ENCODE measurements around the gene PPM1K.

The PPM1K gene

DNA sequence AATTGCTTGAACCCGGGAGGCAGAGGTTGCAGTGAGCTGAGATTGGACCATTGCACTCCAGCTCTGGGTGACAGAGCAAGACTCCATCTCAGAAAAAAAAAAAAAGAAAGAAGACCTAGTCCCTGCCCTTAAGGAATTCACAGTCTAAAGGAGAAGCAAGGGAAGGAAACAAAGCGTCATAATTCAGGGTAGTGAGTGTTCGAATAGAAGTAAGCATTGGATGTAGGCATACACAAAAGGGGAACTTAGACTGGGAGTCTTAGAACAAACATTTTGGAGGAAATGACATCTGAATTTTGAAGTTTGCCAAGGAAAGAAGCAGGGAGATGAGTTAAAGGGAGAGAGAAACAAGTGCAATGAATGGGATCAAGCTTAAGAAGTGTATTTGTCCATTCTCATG, 32.4 kb downstream of the PPM1K start:
- FAIRE-seq (no peak), DNase-seq (ENCODE audit: insufficient read length, low spot score) (no peak)
- TF ChIP-seq POLR2AphosphoS5 (IDR thresholded peaks at IDR 0.05; ENCODE audit: low read depth, low read length), result no peak
- TF ChIP-seq POLR2A (IDR thresholded peaks at IDR 0.05; ENCODE audit: low read depth, low read length), result no peak
- no peak for TF ChIP-seq TAF1 (IDR thresholded peaks at IDR 0.05; ENCODE audit: low read depth, low read length)
- no peak for TF ChIP-seq PAX5 (IDR thresholded peaks at IDR 0.05; ENCODE audit: insufficient read depth, low read length, severe bottlenecking)
- TF ChIP-seq POU2F2 (IDR thresholded peaks at IDR 0.05; ENCODE audit: low read depth, low read length), result no peak
- TF ChIP-seq SPI1 (IDR thresholded peaks at IDR 0.05; ENCODE audit: low read depth, low read length), result no peak

DNA sequence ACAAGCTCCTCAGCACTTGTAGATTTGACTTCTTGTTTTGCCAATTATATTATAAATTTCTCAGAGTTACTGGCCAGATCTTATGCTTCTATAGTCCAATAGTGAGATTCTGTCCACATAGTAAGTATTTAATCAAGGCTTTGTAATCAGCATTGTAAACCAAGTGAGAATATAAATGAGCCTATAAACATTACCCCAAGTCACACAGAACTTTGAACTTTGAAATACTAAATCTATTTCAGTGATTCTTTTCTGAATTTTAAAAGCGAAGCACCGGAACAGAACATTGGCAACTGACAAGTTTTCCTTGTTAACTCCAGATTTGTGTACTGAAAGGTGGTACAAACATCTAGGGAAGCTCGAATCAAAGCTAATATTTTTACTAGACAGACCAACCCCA, 37.2 kb downstream of the PPM1K start:
- TF ChIP-seq SPI1 (IDR thresholded peaks at IDR 0.05; ENCODE audit: low read depth, low read length) (no peak), PAX5 (IDR thresholded peaks at IDR 0.05; ENCODE audit: insufficient read depth, low read length, severe bottlenecking) (no peak), TAF1 (IDR thresholded peaks at IDR 0.05; ENCODE audit: low read depth, low read length) (no peak), POLR2A (IDR thresholded peaks at IDR 0.05; ENCODE audit: low read depth, low read length) (no peak), POLR2AphosphoS5 (IDR thresholded peaks at IDR 0.05; ENCODE audit: low read depth, low read length) (no peak), POU2F2 (IDR thresholded peaks at IDR 0.05; ENCODE audit: low read depth, low read length) (no peak)
- DNase-seq (ENCODE audit: insufficient read length, low spot score), result no peak
- FAIRE-seq, result no peak

DNA sequence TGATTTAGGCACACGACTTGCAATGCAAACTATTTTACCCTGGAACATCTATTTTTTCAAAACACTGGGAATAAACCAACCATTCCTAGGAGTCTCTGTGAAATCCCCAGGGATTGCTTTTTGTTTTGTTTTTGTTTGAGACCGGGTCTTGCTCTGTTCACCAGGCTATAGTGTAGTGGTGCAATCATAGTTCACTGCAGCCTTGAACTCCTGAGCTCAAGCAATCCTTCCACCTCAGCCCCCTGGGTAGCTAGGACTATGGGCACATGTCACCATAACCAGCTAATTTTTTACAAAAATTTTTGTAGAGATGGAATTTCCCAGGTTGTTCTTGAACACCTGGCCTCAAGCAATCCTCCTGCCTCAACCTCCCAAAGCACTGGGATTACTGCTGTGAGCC, 37.8 kb downstream of the PPM1K start:
- DNase-seq (ENCODE audit: insufficient read length, low spot score), result no peak
- no peak for TF ChIP-seq POLR2A (IDR thresholded peaks at IDR 0.05; ENCODE audit: low read depth, low read length)
- TF ChIP-seq POLR2AphosphoS5 (IDR thresholded peaks at IDR 0.05; ENCODE audit: low read depth, low read length), result no peak
- no peak for FAIRE-seq

DNA sequence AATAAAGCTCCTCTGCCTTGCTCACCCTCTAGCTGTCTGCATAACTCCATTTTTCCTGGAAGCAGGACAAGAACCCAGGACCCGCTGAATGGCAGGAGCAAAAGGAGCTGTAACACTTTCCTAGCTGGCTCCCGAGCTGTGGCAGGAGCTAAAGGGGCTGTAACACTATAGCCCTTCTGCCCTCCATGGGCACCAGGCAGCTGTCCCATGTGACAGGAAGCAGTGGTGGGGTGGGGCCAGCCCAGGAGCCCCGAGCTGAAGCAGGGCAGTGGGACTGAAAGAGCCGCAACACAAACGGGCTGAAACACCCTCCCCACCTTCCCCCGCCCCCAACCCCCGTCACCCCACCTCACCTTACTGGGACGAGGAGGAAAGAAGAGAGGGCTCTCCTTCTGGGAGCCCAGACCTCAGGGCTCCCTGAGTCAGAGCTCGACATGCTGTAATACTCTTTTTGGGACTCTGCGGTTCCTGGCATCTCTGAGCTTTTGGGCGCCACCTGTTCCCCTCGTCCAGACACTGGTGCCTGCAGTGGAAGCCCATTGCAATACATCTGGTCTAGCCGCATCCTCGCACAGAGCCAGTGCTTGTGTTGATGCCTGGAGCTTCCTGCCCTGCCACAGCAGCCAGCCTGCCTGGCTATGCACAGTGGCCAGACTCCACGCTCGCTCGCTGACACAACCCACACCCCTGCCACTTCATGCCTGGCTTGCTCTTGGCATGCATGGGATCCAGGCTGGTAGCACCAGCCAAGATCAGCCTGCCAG, 39.4 kb downstream of the PPM1K start:
- TF ChIP-seq SPI1 (IDR thresholded peaks at IDR 0.05; ENCODE audit: low read depth, low read length), result no peak
- no peak for TF ChIP-seq TAF1 (IDR thresholded peaks at IDR 0.05; ENCODE audit: low read depth, low read length)
- TF ChIP-seq POLR2A (IDR thresholded peaks at IDR 0.05; ENCODE audit: low read depth, low read length), result no peak
- TF ChIP-seq PAX5 (IDR thresholded peaks at IDR 0.05; ENCODE audit: insufficient read depth, low read length, severe bottlenecking), result no peak
- TF ChIP-seq POLR2AphosphoS5 (IDR thresholded peaks at IDR 0.05; ENCODE audit: low read depth, low read length), result no peak
- TF ChIP-seq POU2F2 (IDR thresholded peaks at IDR 0.05; ENCODE audit: low read depth, low read length), result no peak
- FAIRE-seq (peak; percentile 13), DNase-seq (ENCODE audit: insufficient read length, low spot score) (peak; percentile 21)

DNA sequence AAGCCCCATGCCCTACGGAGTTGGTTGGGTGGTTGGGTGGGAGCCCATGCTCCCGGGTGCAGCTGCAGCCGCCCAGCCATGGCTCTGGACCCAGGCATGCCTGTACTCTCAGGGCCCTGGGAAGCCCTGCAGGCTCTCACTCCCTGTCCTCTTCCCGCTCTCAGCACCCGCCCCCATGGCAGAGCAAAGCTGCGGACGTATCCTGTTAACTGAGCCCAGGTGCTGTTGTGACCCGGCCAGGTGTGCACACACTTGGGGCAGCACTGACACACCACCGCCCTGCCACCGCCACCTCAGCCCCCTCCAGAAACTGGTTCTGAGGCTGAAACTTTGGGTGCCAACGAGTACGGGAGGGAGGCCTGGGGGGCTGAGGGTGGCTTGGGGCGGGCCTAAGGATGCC, 40.3 kb downstream of the PPM1K start:
- FAIRE-seq (no peak), DNase-seq (ENCODE audit: insufficient read length, low spot score) (no peak)
- TF ChIP-seq TAF1 (IDR thresholded peaks at IDR 0.05; ENCODE audit: low read depth, low read length) (no peak), POLR2A (IDR thresholded peaks at IDR 0.05; ENCODE audit: low read depth, low read length) (no peak)

DNA sequence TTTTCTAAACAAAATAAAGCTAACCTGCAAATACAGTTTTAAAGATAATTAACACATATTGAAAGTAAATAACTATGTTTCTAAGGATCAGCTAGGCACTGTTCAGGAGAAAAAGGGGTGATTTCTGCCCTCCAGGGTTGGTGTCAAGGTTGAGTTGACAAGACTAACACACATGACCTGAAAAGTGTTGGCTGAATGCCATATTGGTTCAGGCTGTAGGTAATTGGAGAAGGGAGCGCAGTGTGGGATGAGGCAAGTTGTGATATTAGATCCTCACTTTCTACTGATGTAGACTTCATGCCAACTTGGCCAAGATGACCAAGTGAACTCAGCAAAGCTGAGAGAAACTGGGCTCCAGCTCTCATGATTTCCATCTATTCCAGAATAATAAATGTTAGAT, 42.2 kb downstream of the PPM1K start:
- DNase-seq (ENCODE audit: insufficient read length, low spot score), result no peak
- no peak for TF ChIP-seq SPI1 (IDR thresholded peaks at IDR 0.05; ENCODE audit: low read depth, low read length)
- no peak for TF ChIP-seq POLR2AphosphoS5 (IDR thresholded peaks at IDR 0.05; ENCODE audit: low read depth, low read length)
- TF ChIP-seq TAF1 (IDR thresholded peaks at IDR 0.05; ENCODE audit: low read depth, low read length), result no peak
- TF ChIP-seq POLR2A (IDR thresholded peaks at IDR 0.05; ENCODE audit: low read depth, low read length), result no peak
- TF ChIP-seq PAX5 (IDR thresholded peaks at IDR 0.05; ENCODE audit: insufficient read depth, low read length, severe bottlenecking), result no peak
- TF ChIP-seq POU2F2 (IDR thresholded peaks at IDR 0.05; ENCODE audit: low read depth, low read length), result no peak
- no peak for FAIRE-seq

DNA sequence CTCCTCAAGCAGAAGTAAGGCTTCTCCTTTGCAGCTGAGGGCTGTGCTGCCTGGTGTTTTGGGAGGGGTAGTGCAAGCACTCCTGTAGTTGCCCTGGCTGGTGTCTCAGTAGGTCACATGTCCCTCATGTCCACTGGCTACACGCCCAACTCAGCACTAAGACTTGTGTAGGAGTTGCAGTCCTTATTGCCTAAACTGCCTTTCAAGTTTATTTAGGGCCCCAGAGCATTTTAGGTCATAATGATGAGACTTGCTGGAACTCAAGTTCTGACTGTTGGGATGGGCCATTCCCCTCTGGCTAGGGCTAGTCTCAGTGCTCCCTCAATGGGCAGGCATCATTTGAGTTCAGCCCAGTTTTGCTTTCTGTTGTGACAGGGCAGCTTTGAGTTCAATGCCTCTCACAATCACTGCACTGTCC, 44.1 kb downstream of the PPM1K start:
- TF ChIP-seq POLR2A (IDR thresholded peaks at IDR 0.05; ENCODE audit: low read depth, low read length), result no peak
- no peak for TF ChIP-seq POU2F2 (IDR thresholded peaks at IDR 0.05; ENCODE audit: low read depth, low read length)
- TF ChIP-seq PAX5 (IDR thresholded peaks at IDR 0.05; ENCODE audit: insufficient read depth, low read length, severe bottlenecking), result no peak
- no peak for TF ChIP-seq POLR2AphosphoS5 (IDR thresholded peaks at IDR 0.05; ENCODE audit: low read depth, low read length)
- TF ChIP-seq TAF1 (IDR thresholded peaks at IDR 0.05; ENCODE audit: low read depth, low read length), result no peak
- TF ChIP-seq SPI1 (IDR thresholded peaks at IDR 0.05; ENCODE audit: low read depth, low read length), result no peak
- FAIRE-seq, result no peak
- DNase-seq (ENCODE audit: insufficient read length, low spot score), result no peak

DNA sequence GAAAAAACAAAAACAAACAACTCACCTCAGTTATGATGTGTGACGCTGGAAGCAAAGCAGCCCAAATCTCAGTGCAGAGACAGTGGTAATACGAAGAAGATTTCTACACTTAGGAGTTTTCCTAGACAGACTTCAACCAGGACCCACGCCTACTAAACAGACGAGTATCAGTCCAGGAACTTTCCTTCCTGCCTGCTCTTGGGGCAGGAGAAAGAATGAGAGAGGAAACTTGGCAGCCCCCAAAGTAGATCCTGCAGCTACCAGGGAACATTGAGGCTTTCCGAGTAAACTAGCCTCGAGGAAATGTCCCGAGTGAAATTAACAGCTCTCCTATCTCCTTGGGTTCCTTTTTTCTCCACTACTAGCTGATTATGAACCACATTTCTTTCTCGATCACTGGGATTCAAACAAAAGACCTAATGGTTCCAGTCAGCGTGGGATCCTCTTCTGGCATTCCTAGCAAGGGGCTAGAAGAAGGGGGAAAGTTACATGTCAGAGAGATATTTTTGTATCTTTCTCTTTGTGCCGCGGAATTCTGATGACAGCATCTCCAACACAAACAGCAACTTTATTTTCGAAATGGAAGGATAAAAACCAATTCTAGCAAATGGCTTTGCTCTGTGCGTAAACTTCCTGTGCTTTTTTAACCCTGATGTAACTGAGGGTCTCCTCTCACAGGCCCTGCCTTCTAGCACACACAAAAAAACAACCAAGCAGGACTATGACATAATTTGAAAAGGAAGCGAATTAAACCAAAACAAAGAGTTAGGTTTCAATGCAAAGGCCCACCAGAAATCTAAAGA, 53.2 kb downstream of the PPM1K start:
- no peak for TF ChIP-seq POLR2AphosphoS5 (IDR thresholded peaks at IDR 0.05; ENCODE audit: low read depth, low read length)
- no peak for TF ChIP-seq TAF1 (IDR thresholded peaks at IDR 0.05; ENCODE audit: low read depth, low read length)
- no peak for TF ChIP-seq PAX5 (IDR thresholded peaks at IDR 0.05; ENCODE audit: insufficient read depth, low read length, severe bottlenecking)
- no peak for TF ChIP-seq SPI1 (IDR thresholded peaks at IDR 0.05; ENCODE audit: low read depth, low read length)
- no peak for TF ChIP-seq POLR2A (IDR thresholded peaks at IDR 0.05; ENCODE audit: low read depth, low read length)
- no peak for TF ChIP-seq POU2F2 (IDR thresholded peaks at IDR 0.05; ENCODE audit: low read depth, low read length)
- no peak for DNase-seq (ENCODE audit: insufficient read length, low spot score)
- peak; percentile 20 for FAIRE-seq

DNA sequence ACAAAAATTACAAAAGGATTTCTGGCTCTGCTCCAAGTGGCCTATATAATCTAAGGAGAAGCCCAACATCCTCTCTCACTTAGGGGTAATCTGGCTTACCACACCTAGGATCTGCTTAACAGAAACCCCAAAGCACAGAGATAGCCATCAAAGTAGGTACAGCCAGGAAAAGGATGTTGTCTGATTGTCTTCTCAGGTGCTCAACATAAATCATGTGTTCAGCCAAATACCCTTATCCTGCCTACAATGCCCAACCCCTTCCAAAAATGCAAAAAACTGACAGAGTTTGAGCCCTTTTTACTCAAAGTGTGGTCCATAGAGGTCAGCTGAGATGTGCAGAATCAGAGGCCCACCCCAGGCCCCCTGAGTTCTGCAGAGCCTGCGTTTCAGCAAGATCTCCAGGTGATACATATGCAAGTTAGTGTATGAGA, 53.9 kb downstream of the PPM1K start:
- no peak for FAIRE-seq

More for the DNA sequence above, 53.9 kb downstream of the PPM1K start:
- TF ChIP-seq PAX5 (IDR thresholded peaks at IDR 0.05; ENCODE audit: insufficient read depth, low read length, severe bottlenecking), result no peak
- no peak for TF ChIP-seq POLR2A (IDR thresholded peaks at IDR 0.05; ENCODE audit: low read depth, low read length)
- no peak for TF ChIP-seq POU2F2 (IDR thresholded peaks at IDR 0.05; ENCODE audit: low read depth, low read length)
- no peak for TF ChIP-seq TAF1 (IDR thresholded peaks at IDR 0.05; ENCODE audit: low read depth, low read length)
- no peak for TF ChIP-seq POLR2AphosphoS5 (IDR thresholded peaks at IDR 0.05; ENCODE audit: low read depth, low read length)
- TF ChIP-seq SPI1 (IDR thresholded peaks at IDR 0.05; ENCODE audit: low read depth, low read length), result no peak
- no peak for DNase-seq (ENCODE audit: insufficient read length, low spot score)

Measured in GM12891 (cell line).